K562 (cell line): ENCODE measurements around the gene GAPVD1. TPM values are rescaled to one million over a fixed set of nuclear protein-coding genes. Genes with fewer than 3 reads are reported as not detected.

ENCODE experiments used
- ATF6 ChIP-seq: sonication (generic); formaldehyde crosslinking; IDR thresholded peaks from 2 replicates; pipeline ENCODE4 v1.4.0; 2020; ENCODE audit warnings: mild to moderate bottlenecking, missing genetic modification reagents
- BRD9 ChIP-seq: fragments of 450-650 bp; IDR thresholded peaks from 2 replicates; pipeline ENCODE4 v1.6.1; 2018; ENCODE audit warnings: low read depth; ENCODE audit not compliant: partially characterized antibody
- CEBPB ChIP-seq: fragments of 450-650 bp; IDR thresholded peaks from 2 replicates; pipeline ENCODE4 v1.6.1; 2016; ENCODE audit warnings: missing genetic modification characterization, missing compliant biosample characterization
- CLOCK ChIP-seq: fragments of 250-450 bp; sonication (Bioruptor Pico); IDR thresholded peaks from 2 replicates; pipeline ENCODE4 v1.4.0; 2020; ENCODE audit warnings: mild to moderate bottlenecking, moderate library complexity, borderline replicate concordance
- E4F1 ChIP-seq: fragments of 250-450 bp; sonication (Bioruptor Pico); IDR thresholded peaks from 2 replicates; pipeline ENCODE4 v1.5.0; 2021; ENCODE audit warnings: mild to moderate bottlenecking, borderline replicate concordance
- FOS ChIP-seq: IDR thresholded peaks from 3 replicates; pipeline ENCODE4 v1.6.1; 2011; ENCODE audit not compliant: insufficient read length; ENCODE audit errors: extremely low read depth
- HSF4 ChIP-seq: fragments of 250-450 bp; sonication (Bioruptor Pico); IDR thresholded peaks from 2 replicates; pipeline ENCODE4 v2.1.2; 2022; ENCODE audit warnings: mild to moderate bottlenecking, moderate library complexity, borderline replicate concordance
- LEF1 ChIP-seq: fragments of 450-650 bp; IDR thresholded peaks from 2 replicates; pipeline ENCODE4 v1.6.1; 2016; ENCODE audit warnings: mild to moderate bottlenecking
- MEF2A ChIP-seq: IDR thresholded peaks from 2 replicates; pipeline ENCODE4 v1.6.1; 2011; ENCODE audit warnings: low read depth, mild to moderate bottlenecking, low read length, moderate library complexity; ENCODE audit not compliant: control insufficient read depth
- NFE2L1 ChIP-seq: fragments of 450-650 bp; IDR thresholded peaks from 2 replicates; pipeline ENCODE4 v1.6.1; 2016; ENCODE audit warnings: missing genetic modification characterization, low read depth, mild to moderate bottlenecking, missing compliant biosample characterization, moderate library complexity, borderline replicate concordance
- NFIX ChIP-seq: fragments of 250-450 bp; sonication (Bioruptor Pico); IDR thresholded peaks from 2 replicates; pipeline ENCODE4 v1.4.0; 2020; ENCODE audit warnings: low read depth, mild to moderate bottlenecking, moderate library complexity
- RNF2 ChIP-seq: sonication (generic); IDR thresholded peaks from 2 replicates; pipeline ENCODE4 v1.6.1; 2016
- SMARCE1 ChIP-seq: fragments of 450-650 bp; IDR thresholded peaks from 2 replicates; pipeline ENCODE4 v1.7.1; 2016; ENCODE audit warnings: mild to moderate bottlenecking
- TSC22D4 ChIP-seq: fragments of 450-650 bp; IDR thresholded peaks from 2 replicates; pipeline ENCODE4 v1.6.1; 2016; ENCODE audit warnings: missing genetic modification characterization, missing biosample characterization, control low read depth
- ZBTB5 ChIP-seq: fragments of 450-650 bp; IDR thresholded peaks from 2 replicates; pipeline ENCODE4 v1.6.1; 2017; ENCODE audit warnings: antibody characterized with exemption
- ZNF217 ChIP-seq: sonication (generic); formaldehyde crosslinking; IDR thresholded peaks from 2 replicates; pipeline ENCODE4 v1.8.0; 2022; ENCODE audit warnings: mild to moderate bottlenecking, missing genetic modification reagents
- ZNF449 ChIP-seq: fragments of 250-450 bp; sonication (Bioruptor Pico); IDR thresholded peaks from 2 replicates; pipeline ENCODE4 v1.8.0; 2022; ENCODE audit warnings: moderate library complexity, mild to moderate bottlenecking, inconsistent platforms
- polyA plus RNA-seq, 8 experiments: library from polyadenylated mRNA; depleted of rRNA in 4 of 8; stranded (reverse) in 5 of 8; unstranded in 3 of 8; fragments of >200 nt; fragmentation: Nextera tagmentation in 2 of 8; fragmentation: Illumina TruSeq in 1 of 8; extraction: Ambion mirVana in 2 of 8; extraction: Trizol in 1 of 8; gene quantifications; 2 replicates each; pipeline versions ENCODE4 v1.2.1 to v1.2.3, GENCODE V29; 2011 to 2014; ENCODE audit warnings: inconsistent platforms in 1 of 8, missing spikeins in 1 of 8
- total RNA-seq, 7 experiments: library from RNA; depleted of rRNA in 6 of 7; stranded (reverse); fragments of >200 nt in 6 of 7; fragmentation: Illumina TruSeq in 2 of 7; extraction: Trizol in 2 of 7; gene quantifications; 2 replicates each; pipeline versions ENCODE4 v1.2.1 to v1.2.3, GENCODE V29; 2011 to 2021; ENCODE audit warnings: low replicate concordance in 1 of 7
- TF ChIP-seq, protein P1 (sequence below): sonication (generic); formaldehyde crosslinking; IDR thresholded peaks from 2 replicates; pipeline ENCODE4 v1.9.0; 2022; ENCODE audit warnings: mild to moderate bottlenecking, missing genetic modification reagents

The GAPVD1 gene
- total and polyA plus RNA-seq, 9 of the 15 experiments (the other 6 are each of a cell fraction or from before 2014, with no cell fraction given), result 9.5 to 66.1 (median 45.5) TPM

DNA sequence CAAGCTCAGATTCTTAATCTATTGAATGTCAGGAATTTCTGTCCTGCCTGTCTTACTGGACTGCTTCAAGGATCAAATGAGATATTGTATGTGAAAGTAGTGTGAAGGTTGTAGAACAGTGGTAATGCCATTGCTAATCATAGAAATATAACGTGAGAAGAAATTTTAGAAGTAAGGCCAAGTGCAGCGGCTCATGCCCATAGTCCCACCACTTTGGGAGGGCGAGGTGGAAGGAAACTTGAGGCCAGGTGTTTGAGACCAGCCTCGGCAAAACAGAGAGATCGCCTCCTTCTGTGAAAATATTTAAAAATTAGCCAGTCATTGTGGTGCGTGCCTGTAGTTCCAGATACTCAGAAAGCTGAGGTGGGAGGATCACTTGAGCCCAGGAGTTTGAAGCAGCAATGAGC is 15.4 kb upstream of the GAPVD1 start (continued):
- TF ChIP-seq FOS, result no peak
- TF ChIP-seq E4F1 (CRISPR knock-in tag), result no peak
- TF ChIP-seq, protein P1, sequence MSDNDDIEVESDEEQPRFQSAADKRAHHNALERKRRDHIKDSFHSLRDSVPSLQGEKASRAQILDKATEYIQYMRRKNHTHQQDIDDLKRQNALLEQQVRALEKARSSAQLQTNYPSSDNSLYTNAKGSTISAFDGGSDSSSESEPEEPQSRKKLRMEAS, result no peak
- TF ChIP-seq ZBTB5, result no peak
- TF ChIP-seq CEBPB, result no peak
- TF ChIP-seq LEF1, result peak; percentile 65; the same call in 1 of the 2 replicates
- peak; percentile 55 for TF ChIP-seq BRD9
- TF ChIP-seq SMARCE1, result peak; percentile 83
- TF ChIP-seq CLOCK (CRISPR knock-in tag), result no peak
- peak; percentile 68 for TF ChIP-seq RNF2
- TF ChIP-seq TSC22D4 (tag), result no peak
- TF ChIP-seq HSF4 (CRISPR knock-in tag), result no peak
- TF ChIP-seq NFIX, result no peak
- no peak for TF ChIP-seq ZNF449
- no peak for TF ChIP-seq ATF6 (CRISPR knock-in tag)
- no peak for TF ChIP-seq MEF2A
- TF ChIP-seq ZNF217, result no peak
- peak; percentile 73 for TF ChIP-seq NFE2L1 (tag)
